K562 (cell line): ENCODE data around the gene BRWD1. TPM values are rescaled to one million over a fixed set of nuclear protein-coding genes. Genes with fewer than 3 reads are reported as not detected.

Experiments used
- E4F1 ChIP-seq: fragments of 250-450 bp; sonication (Bioruptor Pico); IDR thresholded peaks from 2 replicates; pipeline ENCODE4 v1.5.0; 2021; ENCODE audit warnings: mild to moderate bottlenecking, borderline replicate concordance
- ELK1 ChIP-seq: sonication (generic); formaldehyde crosslinking; IDR thresholded peaks from 2 replicates; pipeline ENCODE4 v1.8.1; 2022; ENCODE audit warnings: missing genetic modification reagents
- FOXJ3 ChIP-seq: sonication (generic); formaldehyde crosslinking; IDR thresholded peaks from 2 replicates; pipeline ENCODE4 v1.4.0; 2020; ENCODE audit warnings: mild to moderate bottlenecking, missing genetic modification reagents
- FOXK1 ChIP-seq: sonication (generic); formaldehyde crosslinking; IDR thresholded peaks from 2 replicates; pipeline ENCODE4 v1.8.0; 2022; ENCODE audit warnings: missing genetic modification reagents, mild to moderate bottlenecking, borderline replicate concordance
- GTF3C2 ChIP-seq: IDR thresholded peaks from 3 replicates; pipeline ENCODE4 v1.6.1; 2011; ENCODE audit warnings: borderline replicate concordance, mild to moderate bottlenecking, moderate library complexity; ENCODE audit not compliant: insufficient read length; ENCODE audit errors: extremely low read depth
- KLF10 ChIP-seq: fragments of 250-450 bp; sonication (Bioruptor Pico); IDR thresholded peaks from 2 replicates; pipeline ENCODE4 v1.6.1; 2021; ENCODE audit warnings: matching md5 sums
- NFATC3 ChIP-seq: fragments of 450-650 bp; IDR thresholded peaks from 2 replicates; pipeline ENCODE4 v1.6.1; 2017; ENCODE audit warnings: mild to moderate bottlenecking
- TAF7 ChIP-seq: fragments of 450-650 bp; IDR thresholded peaks from 2 replicates; pipeline ENCODE4 v1.6.1; 2016; ENCODE audit warnings: missing genetic modification characterization, missing compliant biosample characterization
- TAF9B ChIP-seq: fragments of 450-650 bp; IDR thresholded peaks from 2 replicates; pipeline ENCODE4 v1.6.1; 2018; ENCODE audit warnings: mild to moderate bottlenecking; ENCODE audit not compliant: partially characterized antibody
- TBP ChIP-seq: optimal IDR thresholded peaks from 2 replicates; pipeline ENCODE3; 2011; ENCODE audit warnings: low read depth, low read length, improper control_type of control experiment
- ZMIZ1 ChIP-seq, 2 experiments: fragments of 150-350 bp in 1 of 2; IDR thresholded peaks; 2 replicates each; pipeline ENCODE4 v1.6.1; 2012 to 2016; ENCODE audit warnings: low read depth in 2 of 2, low read length in 2 of 2, mild to moderate bottlenecking in 1 of 2, moderate library complexity in 1 of 2
- ZNF384 ChIP-seq: IDR thresholded peaks from 2 replicates; pipeline ENCODE4 v1.6.1; 2012; ENCODE audit warnings: low read depth, low read length, improper control_type of control experiment
- ZNF507 ChIP-seq: conservative IDR thresholded peaks from 2 replicates; pipeline ENCODE4 v1.6.1; 2017; ENCODE audit warnings: missing genetic modification characterization, missing compliant biosample characterization
- ZNF511 ChIP-seq: sonication (generic); formaldehyde crosslinking; IDR thresholded peaks from 2 replicates; pipeline ENCODE4 v1.8.0; 2022; ENCODE audit warnings: mild to moderate bottlenecking, missing genetic modification reagents
- ZNF644 ChIP-seq: fragments of 200-800 bp; sonication (Bioruptor generic); IDR thresholded peaks from 2 replicates; pipeline ENCODE4 v1.6.1; 2016; ENCODE audit warnings: low read depth, missing genetic modification characterization, missing compliant biosample characterization
- ZNF780A ChIP-seq: fragments of 250-450 bp; sonication (Bioruptor Pico); IDR thresholded peaks from 2 replicates; pipeline ENCODE4 v1.5.0; 2021; ENCODE audit warnings: mild to moderate bottlenecking
- polyA plus RNA-seq, 8 experiments: library from polyadenylated mRNA; depleted of rRNA in 4 of 8; stranded (reverse) in 5 of 8; unstranded in 3 of 8; fragments of >200 nt; fragmentation: Nextera tagmentation in 2 of 8; fragmentation: Illumina TruSeq in 1 of 8; extraction: Ambion mirVana in 2 of 8; extraction: Trizol in 1 of 8; gene quantifications; 2 replicates each; pipeline versions ENCODE4 v1.2.1 to v1.2.3, GENCODE V29; 2011 to 2014; ENCODE audit warnings: inconsistent platforms in 1 of 8, missing spikeins in 1 of 8
- total RNA-seq, 7 experiments: library from RNA; depleted of rRNA in 6 of 7; stranded (reverse); fragments of >200 nt in 6 of 7; fragmentation: Illumina TruSeq in 2 of 7; extraction: Trizol in 2 of 7; gene quantifications; 2 replicates each; pipeline versions ENCODE4 v1.2.1 to v1.2.3, GENCODE V29; 2011 to 2021; ENCODE audit warnings: low replicate concordance in 1 of 7

BRWD1 gene
- total and polyA plus RNA-seq, 9 of the 15 experiments (the other 6 are each of a cell fraction or from before 2014, with no cell fraction given) = 10.1 to 60.2 (median 34.1) TPM

GRCh38 chr21:39359382-39359781 lies 46.0 kb upstream of the BRWD1 start (continued):
- TF ChIP-seq ZMIZ1 (IDR thresholded peaks at IDR 0.05; ENCODE audit: low read depth in 2 of 2, low read length in 2 of 2) = no peak
- peak; percentile 78; the same call in 1 of the 2 replicates for TF ChIP-seq ZNF644
- TF ChIP-seq ZNF780A (CRISPR knock-in tag) = no peak
- no peak for TF ChIP-seq GTF3C2
- TF ChIP-seq FOXK1 (CRISPR knock-in tag) = no peak
- TF ChIP-seq ELK1 (CRISPR knock-in tag) = no peak
- no peak for TF ChIP-seq TBP
- peak; percentile 36; the same call in 1 of the 2 replicates for TF ChIP-seq E4F1
- peak; percentile 91 for TF ChIP-seq TAF7
- no peak for TF ChIP-seq KLF10 (CRISPR knock-in tag)
- no peak for TF ChIP-seq TAF9B
- TF ChIP-seq FOXJ3 (CRISPR knock-in tag) = no peak
- TF ChIP-seq NFATC3 = no peak
- no peak for TF ChIP-seq ZNF384
- TF ChIP-seq ZNF507 (tag) = peak; percentile 33; the same call in 1 of the 2 replicates
- TF ChIP-seq ZNF511 (CRISPR knock-in tag) = no peak
